DMS153 (cell line): ENCODE data around the gene ZNF582.
A peak's percentile ranks its signal among the peaks of the same experiment; 100 is the strongest.
"Not testable (repeated sequence)": the region's sequence is repeated elsewhere in the genome, so short reads cannot be mapped to it uniquely, and the experiment has no call there.

Experiments used
- DNase-seq: peaks from one replicate; lab custom pipeline; 2025; lab: John Stamatoyannopoulos, UW

ZNF582 gene

GRCh38 chr19:56351208-56351607, 42.1 kb downstream of the ZNF582 start:
- DNase-seq: no peak

GRCh38 chr19:56350416-56351045, 42.8 kb downstream of the ZNF582 start:
- no peak for DNase-seq

GRCh38 chr19:56348289-56348877, 45.0 kb downstream of the ZNF582 start:
- no peak for DNase-seq

GRCh38 chr19:56347163-56347778, 46.1 kb downstream of the ZNF582 start:
- DNase-seq: no peak

GRCh38 chr19:56341948-56342347, 51.4 kb downstream of the ZNF582 start:
- DNase-seq: no peak

- DNase-seq: not testable (repeated sequence)
Measured at GRCh38 chr19:56339031-56339430, 54.3 kb downstream of the ZNF582 start.

GRCh38 chr19:56337077-56337476, 56.3 kb downstream of the ZNF582 start:
- DNase-seq: not testable (repeated sequence)

GRCh38 chr19:56335371-56335770, 58.0 kb downstream of the ZNF582 start:
- not testable (repeated sequence) for DNase-seq

- peak; percentile 22 for DNase-seq
Measured at GRCh38 chr19:56333506-56333905, 59.8 kb downstream of the ZNF582 start.
